NCI-H1694 (cell line): ENCODE data around the gene CEP78.
A peak's percentile ranks its signal among the peaks of the same experiment; 100 is the strongest.

Experiments
- DNase-seq: peaks from one replicate; lab custom pipeline; 2025; lab: John Stamatoyannopoulos, UW

Gene CEP78

GRCh38 chr9:78286946-78287388 lies 51.1 kb downstream of the CEP78 start:
- DNase-seq = no peak

GRCh38 chr9:78288214-78288892 lies 52.5 kb downstream of the CEP78 start:
- DNase-seq = peak; percentile 12

GRCh38 chr9:78289474-78289873 lies 53.6 kb downstream of the CEP78 start:
- no peak for DNase-seq

- peak; percentile 42 for DNase-seq
Measured at GRCh38 chr9:78291240-78291925, 55.5 kb downstream of the CEP78 start.

GRCh38 chr9:78292026-78292425 lies 56.2 kb downstream of the CEP78 start:
- DNase-seq = no peak

- DNase-seq = no peak
Measured at GRCh38 chr9:78292716-78293497, 57.0 kb downstream of the CEP78 start.

- no peak for DNase-seq
Measured at GRCh38 chr9:78294290-78295176, 58.7 kb downstream of the CEP78 start.

GRCh38 chr9:78295177-78295575 lies 59.3 kb downstream of the CEP78 start:
- no peak for DNase-seq

- no peak for DNase-seq
Measured at GRCh38 chr9:78295731-78296130, 59.9 kb downstream of the CEP78 start.

GRCh38 chr9:78296201-78296892 lies 60.5 kb downstream of the CEP78 start:
- DNase-seq = peak; percentile 6

GRCh38 chr9:78296893-78297671 lies 61.2 kb downstream of the CEP78 start, which contains the start of gene PSAT1:
PSAT1 (plus strand) TSS chr9:78297125; CDS start chr9:78297211, 86 bp downstream.
- DNase-seq = peak; percentile 82

GRCh38 chr9:78297672-78297961 lies 61.7 kb downstream of the CEP78 start:
- no peak for DNase-seq

GRCh38 chr9:78298046-78298765 lies 62.3 kb downstream of the CEP78 start:
- no peak for DNase-seq

GRCh38 chr9:78300209-78300608 lies 64.3 kb downstream of the CEP78 start:
- no peak for DNase-seq

- DNase-seq = no peak
Measured at GRCh38 chr9:78301466-78301865, 65.6 kb downstream of the CEP78 start.

GRCh38 chr9:78303377-78304062 lies 67.6 kb downstream of the CEP78 start:
- no peak for DNase-seq

GRCh38 chr9:78304357-78304756 lies 68.5 kb downstream of the CEP78 start:
- no peak for DNase-seq

- DNase-seq = no peak
Measured at GRCh38 chr9:78306222-78307076, 70.6 kb downstream of the CEP78 start.
